ENCODE data around the gene TNFRSF21. TPM values are rescaled to one million over a fixed set of nuclear protein-coding genes. Genes with fewer than 3 reads are reported as not detected.

The TNFRSF21 gene
- total and polyA plus RNA-seq, 2 of the 8 experiments (the other 6 are each of a cell fraction or from before 2014, with no cell fraction given) = 16.4 to 52.7 TPM

GRCh38 chr6:47309291-47310130 is at the start of gene TNFRSF21 (continued):
- TF ChIP-seq TAF1 (IDR thresholded peaks at IDR 0.05; ENCODE audit: low read depth, low read length) = peak; percentile 94
- peak; percentile 82 for TF ChIP-seq TAF7 (optimal IDR thresholded peaks at IDR 0.05; ENCODE audit: borderline replicate concordance, low read depth, low read length)
- peak; percentile 87 to 97 for TF ChIP-seq POLR2A (IDR thresholded peaks at IDR 0.05; ENCODE audit: control extremely low read depth in 1 of 2, low read depth in 2 of 2, low read length in 2 of 2)
- no peak for TF ChIP-seq EZH2 (IDR thresholded peaks at IDR 0.05; ENCODE audit: low read depth, low read length, severe bottlenecking)
- TF ChIP-seq USF2 (IDR thresholded peaks at IDR 0.05; ENCODE audit: low read length) = peak; percentile 48; the same call in 1 of the 2 replicates
- TF ChIP-seq TBP (IDR thresholded peaks at IDR 0.05; ENCODE audit: low read depth, low read length) = peak; percentile 91
- TF ChIP-seq E2F6 (IDR thresholded peaks at IDR 0.05) = peak; percentile 72; the same call in 1 of the 2 replicates
- TF ChIP-seq BCL11A (IDR thresholded peaks at IDR 0.05; ENCODE audit: low read depth in 2 of 2, low read length in 2 of 2) = no peak
- TF ChIP-seq, protein P1, sequence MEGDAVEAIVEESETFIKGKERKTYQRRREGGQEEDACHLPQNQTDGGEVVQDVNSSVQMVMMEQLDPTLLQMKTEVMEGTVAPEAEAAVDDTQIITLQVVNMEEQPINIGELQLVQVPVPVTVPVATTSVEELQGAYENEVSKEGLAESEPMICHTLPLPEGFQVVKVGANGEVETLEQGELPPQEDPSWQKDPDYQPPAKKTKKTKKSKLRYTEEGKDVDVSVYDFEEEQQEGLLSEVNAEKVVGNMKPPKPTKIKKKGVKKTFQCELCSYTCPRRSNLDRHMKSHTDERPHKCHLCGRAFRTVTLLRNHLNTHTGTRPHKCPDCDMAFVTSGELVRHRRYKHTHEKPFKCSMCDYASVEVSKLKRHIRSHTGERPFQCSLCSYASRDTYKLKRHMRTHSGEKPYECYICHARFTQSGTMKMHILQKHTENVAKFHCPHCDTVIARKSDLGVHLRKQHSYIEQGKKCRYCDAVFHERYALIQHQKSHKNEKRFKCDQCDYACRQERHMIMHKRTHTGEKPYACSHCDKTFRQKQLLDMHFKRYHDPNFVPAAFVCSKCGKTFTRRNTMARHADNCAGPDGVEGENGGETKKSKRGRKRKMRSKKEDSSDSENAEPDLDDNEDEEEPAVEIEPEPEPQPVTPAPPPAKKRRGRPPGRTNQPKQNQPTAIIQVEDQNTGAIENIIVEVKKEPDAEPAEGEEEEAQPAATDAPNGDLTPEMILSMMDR (IDR thresholded peaks at IDR 0.05; ENCODE audit: control extremely low read depth in 1 of 3, insufficient read depth in 1 of 3, low read depth in 1 of 3, low read length in 3 of 3) = peak; percentile 75 to 90 (median 86)
- 0 out of 2 replicates have a peak, but pooled peaks have one; percentile 36 for TF ChIP-seq GTF2F1 (IDR thresholded peaks at IDR 0.05; ENCODE audit: borderline replicate concordance, low read depth, low read length)
- TF ChIP-seq JUN (IDR thresholded peaks at IDR 0.05; ENCODE audit: low read depth, low read length) = no peak
- TF ChIP-seq, protein P2, sequence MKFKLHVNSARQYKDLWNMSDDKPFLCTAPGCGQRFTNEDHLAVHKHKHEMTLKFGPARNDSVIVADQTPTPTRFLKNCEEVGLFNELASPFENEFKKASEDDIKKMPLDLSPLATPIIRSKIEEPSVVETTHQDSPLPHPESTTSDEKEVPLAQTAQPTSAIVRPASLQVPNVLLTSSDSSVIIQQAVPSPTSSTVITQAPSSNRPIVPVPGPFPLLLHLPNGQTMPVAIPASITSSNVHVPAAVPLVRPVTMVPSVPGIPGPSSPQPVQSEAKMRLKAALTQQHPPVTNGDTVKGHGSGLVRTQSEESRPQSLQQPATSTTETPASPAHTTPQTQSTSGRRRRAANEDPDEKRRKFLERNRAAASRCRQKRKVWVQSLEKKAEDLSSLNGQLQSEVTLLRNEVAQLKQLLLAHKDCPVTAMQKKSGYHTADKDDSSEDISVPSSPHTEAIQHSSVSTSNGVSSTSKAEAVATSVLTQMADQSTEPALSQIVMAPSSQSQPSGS (IDR thresholded peaks at IDR 0.05; ENCODE audit: low read length) = 0 out of 2 replicates have a peak, but pooled peaks have one; percentile 42
- 0 out of 2 replicates have a peak, but pooled peaks have one; percentile 45 for TF ChIP-seq YY1 (IDR thresholded peaks at IDR 0.05; ENCODE audit: low read depth, low read length)
- peak; percentile 98 for TF ChIP-seq MAX (IDR thresholded peaks at IDR 0.05)
- TF ChIP-seq ZNF274 (IDR thresholded peaks at IDR 0.05; ENCODE audit: borderline replicate concordance, extremely low read depth, low read length) = no peak
- peak; percentile 75 to 81; a peak in 2 of 4 replicates for TF ChIP-seq SIN3A (conservative IDR thresholded peaks at IDR 0.05 in 1 of 2, IDR thresholded peaks at IDR 0.05 in 1 of 2; ENCODE audit: low read depth in 1 of 2, low read length in 2 of 2)
